GM12891 (cell line): ENCODE data around the gene TTLL5.

Experiments used
- POLR2A ChIP-seq: IDR thresholded peaks from 2 replicates; pipeline ENCODE4 v1.6.1; 2011; ENCODE audit warnings: low read depth, low read length, control low read depth
- POLR2AphosphoS5 ChIP-seq: IDR thresholded peaks from 2 replicates; pipeline ENCODE4 v1.6.1; 2011; ENCODE audit warnings: low read depth, low read length, control low read depth
- SPI1 ChIP-seq: IDR thresholded peaks from 2 replicates; pipeline ENCODE4 v1.6.1; 2011; ENCODE audit warnings: low read depth, low read length, control low read depth
- TAF1 ChIP-seq: IDR thresholded peaks from 2 replicates; pipeline ENCODE4 v1.6.1; 2011; ENCODE audit warnings: low read depth, low read length, control low read depth

GRCh38 chr14:75699331-75699730 is 38.3 kb downstream of the TTLL5 start:
- TF ChIP-seq POLR2A: no peak
- TF ChIP-seq POLR2AphosphoS5: no peak
- no peak for TF ChIP-seq SPI1
- no peak for TF ChIP-seq TAF1
